MCF 10A (cell line): ENCODE results near the gene NINJ1. TPM values are rescaled to one million over a fixed set of nuclear protein-coding genes. Genes with fewer than 3 reads are reported as not detected.
A peak's percentile ranks its signal among the peaks of the same experiment; 100 is the strongest.

Source experiments
- BruUV-seq: library from RNA; stranded (reverse); fragments of 400-500 nt; replicated peaks from 2 replicates; lab custom pipeline; 2021; lab: Mats Ljungman, UMichigan
- CTCF ChIA-PET: fragments of 300-600 bp; sonication (Branson Sonifier 250); formaldehyde crosslinking; extraction: SDS; loops from one replicate; lab custom pipeline; 2021; ENCODE audit warnings: antibody characterized with exemption, inconsistent platforms; lab: Yijun Ruan, JAX
- POLR2A ChIA-PET: fragments of 300-600, 350-650 bp; sonication (Branson Sonifier 250); formaldehyde crosslinking; extraction: SDS; loops from one replicate; lab custom pipeline; 2020; ENCODE audit warnings: antibody characterized with exemption, inconsistent platforms; lab: Yijun Ruan, JAX
- DNase-seq: peaks from one replicate; pipeline ENCODE4 v3.0.0-alpha.2; 2018; ENCODE audit not compliant: unreplicated experiment
- H3K27ac Mint-ChIP-seq: one replicate; pipeline ENCODE4 v1.8.0; 2022; ENCODE audit warnings: mild to moderate bottlenecking, low read depth, mixed read lengths; ENCODE audit not compliant: unreplicated experiment
- H3K27me3 Mint-ChIP-seq: one replicate; pipeline ENCODE4 v1.8.0; 2022; ENCODE audit warnings: mixed read lengths; ENCODE audit not compliant: insufficient read depth, unreplicated experiment
- H3K36me3 Mint-ChIP-seq: one replicate; pipeline ENCODE4 v1.8.0; 2022; ENCODE audit warnings: mild to moderate bottlenecking, moderate library complexity, mixed read lengths; ENCODE audit not compliant: insufficient read depth, unreplicated experiment
- H3K4me1 Mint-ChIP-seq: one replicate; pipeline ENCODE4 v1.8.0; 2022; ENCODE audit warnings: mixed read lengths; ENCODE audit not compliant: insufficient read depth, unreplicated experiment
- H3K4me3 Mint-ChIP-seq: one replicate; pipeline ENCODE4 v1.8.0; 2022; ENCODE audit warnings: mild to moderate bottlenecking, moderate library complexity, mixed read lengths; ENCODE audit not compliant: unreplicated experiment
- H3K9me3 Mint-ChIP-seq: one replicate; pipeline ENCODE4 v1.8.0; 2022; ENCODE audit warnings: mixed read lengths; ENCODE audit not compliant: unreplicated experiment
- CTCF ChIP-seq: fragments of 200-600 bp; IDR thresholded peaks from one replicate; pipeline ENCODE4 v1.8.0; 2022; ENCODE audit warnings: antibody characterized with exemption, mild to moderate bottlenecking; ENCODE audit not compliant: unreplicated experiment
- intact Hi-C: fragments of 100-400 bp; cut with micrococcal nuclease; formaldehyde crosslinking; loops from 2 replicates; pipeline ENCODE4 v1.14.1; 2022
- total RNA-seq: library from RNA; stranded (reverse); gene quantifications from 2 replicates; pipeline ENCODE4 v1.2.3, GENCODE V29; 2022

The NINJ1 gene
- total RNA-seq, 1 experiment from 2014 or later: 64.7 TPM

GRCh38 chr9:93132287-93132927 is 1.6 kb downstream of the NINJ1 start:
- intact Hi-C loops: loop anchor here (1.0 to 10.0 kb wide), 3 partner anchors 12 to 178 kb away; partner anchors contain the start of gene CARD19
- peak; percentile 94 for DNase-seq
- CTCF ChIA-PET: interaction anchor here (1.0 kb wide), 2 partner anchors 27 to 414 kb away, joined by 3 to 4 read pairs; no protein-coding TSS in a partner anchor
- Mint-ChIP-seq H3K27ac (peak overlapping the region; percentile 77), H3K4me1 (peaks cover 22% of the 10 kb centered on the region), H3K4me3 (peak overlapping the region; percentile 78), H3K36me3 (peaks cover 28% of the 10 kb centered on the region), H3K9me3 (no peaks in the 10 kb centered on the region), H3K27me3 (no peaks in the 10 kb centered on the region)
- BruUV-seq: no TSS peak
- POLR2A ChIA-PET: interaction anchor here (0.5 to 6.4 kb wide), 8 partner anchors 13 to 1536 kb away, joined by 3 to 49 read pairs (median 4); partner anchors contain the start of genes CARD19 and FAM120A
- no peak for TF ChIP-seq CTCF

- CTCF ChIA-PET: interaction anchor here (1.0 kb wide), 1 partner anchor 414 kb away, joined by 3 read pairs; no protein-coding TSS in a partner anchor
- H3K9me3 Mint-ChIP-seq: no peaks in the 10 kb centered on the region
- H3K27ac Mint-ChIP-seq: peak overlapping the region; percentile 77
- POLR2A ChIA-PET: interaction anchor here (0.5 to 6.4 kb wide), 4 partner anchors 13 to 1537 kb away, joined by 3 to 49 read pairs (median 5); no protein-coding TSS in a partner anchor
- no peak for DNase-seq
- H3K36me3 Mint-ChIP-seq: peaks cover 28% of the 10 kb centered on the region
- H3K4me1 Mint-ChIP-seq: peaks cover 22% of the 10 kb centered on the region
- peak overlapping the region; percentile 78 for H3K4me3 Mint-ChIP-seq
- BruUV-seq: no TSS peak
- H3K27me3 Mint-ChIP-seq: no peaks in the 10 kb centered on the region
- TF ChIP-seq CTCF: no peak
- intact Hi-C loops: loop anchor here (1.0 to 10.0 kb wide), 3 partner anchors 11 to 177 kb away; partner anchors contain the start of gene CARD19
These were observed 2.3 kb downstream of the NINJ1 start for GRCh38 chr9:93131599-93132286.

GRCh38 chr9:93130861-93131481 is 3.1 kb downstream of the NINJ1 start:
- H3K4me1 Mint-ChIP-seq: peaks cover 22% of the 10 kb centered on the region
- no TSS peak for BruUV-seq
- POLR2A ChIA-PET: interaction anchor here (6.4 kb wide), 1 partner anchor 12 kb away, joined by 49 read pairs; no protein-coding TSS in a partner anchor
- H3K4me3 Mint-ChIP-seq: no peak overlapping the region
- CTCF ChIA-PET: interaction anchor here (0.6 kb wide), 1 partner anchor 181 kb away, joined by 4 read pairs; no protein-coding TSS in a partner anchor
- no peak for DNase-seq
- TF ChIP-seq CTCF: no peak
- intact Hi-C loops: loop anchor here (5.0 to 10.0 kb wide), 2 partner anchors 34 to 176 kb away; partner anchors contain the start of gene CARD19
- H3K27me3 Mint-ChIP-seq: no peaks in the 10 kb centered on the region
- H3K27ac Mint-ChIP-seq: no peak overlapping the region
- H3K36me3 Mint-ChIP-seq: peaks cover 33% of the 10 kb centered on the region
- no peaks in the 10 kb centered on the region for H3K9me3 Mint-ChIP-seq
